K562 (cell line): ENCODE measurements around the gene CCDC183. TPM values are rescaled to one million over a fixed set of nuclear protein-coding genes. Genes with fewer than 3 reads are reported as not detected.
A peak's percentile ranks its signal among the peaks of the same experiment; 100 is the strongest.

Experiments
- ARID3A ChIP-seq: IDR thresholded peaks from 2 replicates; pipeline ENCODE4 v1.6.1; 2012; ENCODE audit warnings: low read depth, low read length, improper control_type of control experiment, borderline replicate concordance
- ARNT ChIP-seq, 2 experiments: fragments of 450-650 bp; IDR thresholded peaks; 2 replicates each; pipeline ENCODE4 v1.6.1; 2016; ENCODE audit warnings: mild to moderate bottlenecking in 1 of 2
- BHLHE40 ChIP-seq: IDR thresholded peaks from 2 replicates; pipeline ENCODE4 v1.6.1; 2011; ENCODE audit warnings: low read length, improper control_type of control experiment
- CBFA2T2 ChIP-seq: fragments of 450-650 bp; conservative IDR thresholded peaks from 2 replicates; pipeline ENCODE4 v1.6.1; 2017; ENCODE audit warnings: mild to moderate bottlenecking
- CBX5 ChIP-seq: IDR thresholded peaks from 2 replicates; pipeline ENCODE4 v1.6.1; 2014; ENCODE audit warnings: low read depth, borderline replicate concordance
- FOS ChIP-seq: IDR thresholded peaks from 3 replicates; pipeline ENCODE4 v1.6.1; 2011; ENCODE audit not compliant: insufficient read length; ENCODE audit errors: extremely low read depth
- HCFC1 ChIP-seq: IDR thresholded peaks from 2 replicates; pipeline ENCODE4 v1.6.1; 2012; ENCODE audit warnings: low read depth, low read length, improper control_type of control experiment
- HDAC3 ChIP-seq: fragments of 450-650 bp; IDR thresholded peaks from 2 replicates; pipeline ENCODE4 v1.6.1; 2018; ENCODE audit warnings: borderline replicate concordance, mild to moderate bottlenecking, moderate library complexity; ENCODE audit not compliant: partially characterized antibody
- HEY1 ChIP-seq: fragments of 250-450 bp; sonication (Bioruptor Pico); IDR thresholded peaks from 2 replicates; pipeline ENCODE4 v1.5.0; 2020; ENCODE audit warnings: mild to moderate bottlenecking, moderate library complexity, borderline replicate concordance
- KHSRP ChIP-seq: fragments of 450-650 bp; IDR thresholded peaks from 2 replicates; pipeline ENCODE4 v1.6.1; 2017
- MAZ ChIP-seq, 2 experiments: fragments of 450-650 bp in 1 of 2; sonication (generic) in 1 of 2; formaldehyde crosslinking; IDR thresholded peaks in 1 of 2; conservative IDR thresholded peaks in 1 of 2; 2 replicates each; pipeline versions ENCODE4 v1.4.0 to v1.5.0; 2020; ENCODE audit warnings: mild to moderate bottlenecking in 1 of 2, missing genetic modification reagents in 1 of 2
- PRPF4 ChIP-seq: fragments of 200-400 bp; formaldehyde crosslinking; IDR thresholded peaks from one replicate; pipeline ENCODE4 v1.6.1; 2017; ENCODE audit warnings: low read length, low read depth, mild to moderate bottlenecking; ENCODE audit not compliant: insufficient read depth, poor library complexity, severe bottlenecking
- RBM22 ChIP-seq: fragments of 200-400 bp; formaldehyde crosslinking; IDR thresholded peaks from 2 replicates; pipeline ENCODE4 v1.6.1; 2018; ENCODE audit warnings: low read length, low read depth; ENCODE audit not compliant: poor library complexity, severe bottlenecking
- SIX5 ChIP-seq, 2 experiments: IDR thresholded peaks; 2 replicates each; pipeline ENCODE4 v1.6.1; 2011; ENCODE audit warnings: low read length in 2 of 2, borderline replicate concordance in 1 of 2, low read depth in 1 of 2, mild to moderate bottlenecking in 1 of 2, moderate library complexity in 1 of 2; ENCODE audit not compliant: insufficient read depth in 1 of 2
- SRF ChIP-seq, 2 experiments: fragments of 250-450, 450-650 bp in 1 of 2; sonication (Bioruptor Pico) in 1 of 2; sonication (generic) in 1 of 2; formaldehyde crosslinking; IDR thresholded peaks; 2 replicates each; pipeline versions ENCODE4 v1.5.0 to v1.5.1; 2020 to 2022; ENCODE audit warnings: mild to moderate bottlenecking in 1 of 2, missing genetic modification reagents in 1 of 2
- THAP12 ChIP-seq: fragments of 250-450 bp; sonication (Bioruptor Pico); IDR thresholded peaks from 2 replicates; pipeline ENCODE4 v1.9.0; 2021; ENCODE audit warnings: mild to moderate bottlenecking, inconsistent platforms
- ZNF124 ChIP-seq: sonication (generic); formaldehyde crosslinking; IDR thresholded peaks from 2 replicates; pipeline ENCODE4 v1.8.1; 2022; ENCODE audit warnings: missing genetic modification reagents
- ZNF217 ChIP-seq: sonication (generic); formaldehyde crosslinking; IDR thresholded peaks from 2 replicates; pipeline ENCODE4 v1.8.0; 2022; ENCODE audit warnings: mild to moderate bottlenecking, missing genetic modification reagents
- ZNF224 ChIP-seq: sonication (generic); formaldehyde crosslinking; IDR thresholded peaks from 2 replicates; pipeline ENCODE4 v1.8.0; 2022; ENCODE audit warnings: mild to moderate bottlenecking, missing genetic modification reagents
- ZNF280A ChIP-seq: fragments of 450-650 bp; IDR thresholded peaks from 2 replicates; pipeline ENCODE4 v1.6.1; 2018; ENCODE audit warnings: mild to moderate bottlenecking, low read depth; ENCODE audit not compliant: partially characterized antibody
- ZNF408 ChIP-seq: fragments of 250-450 bp; sonication (Bioruptor Pico); IDR thresholded peaks from 2 replicates; pipeline ENCODE4 v1.4.0; 2020; ENCODE audit warnings: low read depth, mild to moderate bottlenecking, moderate library complexity
- ZNF695 ChIP-seq: fragments of 450-650 bp; formaldehyde crosslinking; IDR thresholded peaks from 2 replicates; pipeline ENCODE4 v1.4.0; 2020; ENCODE audit warnings: mild to moderate bottlenecking, moderate library complexity
- ZNF696 ChIP-seq: fragments of 250-450 bp; sonication (Bioruptor Pico); conservative IDR thresholded peaks from 2 replicates; pipeline ENCODE4 v1.4.0; 2020; ENCODE audit warnings: mild to moderate bottlenecking, moderate library complexity
- ZNF780A ChIP-seq: fragments of 250-450 bp; sonication (Bioruptor Pico); IDR thresholded peaks from 2 replicates; pipeline ENCODE4 v1.5.0; 2021; ENCODE audit warnings: mild to moderate bottlenecking
- polyA plus RNA-seq, 8 experiments: library from polyadenylated mRNA; depleted of rRNA in 4 of 8; stranded (reverse) in 5 of 8; unstranded in 3 of 8; fragments of >200 nt; fragmentation: Nextera tagmentation in 2 of 8; fragmentation: Illumina TruSeq in 1 of 8; extraction: Ambion mirVana in 2 of 8; extraction: Trizol in 1 of 8; gene quantifications; 2 replicates each; pipeline versions ENCODE4 v1.2.1 to v1.2.3, GENCODE V29; 2011 to 2014; ENCODE audit warnings: inconsistent platforms in 1 of 8, missing spikeins in 1 of 8
- total RNA-seq, 7 experiments: library from RNA; depleted of rRNA in 6 of 7; stranded (reverse); fragments of >200 nt in 6 of 7; fragmentation: Illumina TruSeq in 2 of 7; extraction: Trizol in 2 of 7; gene quantifications; 2 replicates each; pipeline versions ENCODE4 v1.2.1 to v1.2.3, GENCODE V29; 2011 to 2021; ENCODE audit warnings: low replicate concordance in 1 of 7

Gene CCDC183
- total and polyA plus RNA-seq, 9 of the 15 experiments (the other 6 are each of a cell fraction or from before 2014, with no cell fraction given) = 0.21 to 0.60 (median 0.29) TPM; not detected in 4

- TF ChIP-seq SRF (CRISPR knock-in tag; IDR thresholded peaks at IDR 0.05) (no peak), HEY1 (CRISPR knock-in tag) (no peak), PRPF4 (no peak), ZNF780A (CRISPR knock-in tag) (no peak), HDAC3 (no peak), ZNF217 (CRISPR knock-in tag) (no peak), BHLHE40 (no peak), ZNF224 (CRISPR knock-in tag) (no peak), KHSRP (no peak), ZNF696 (CRISPR knock-in tag) (no peak), RBM22 (no peak), SIX5 (IDR thresholded peaks at IDR 0.05; ENCODE audit: borderline replicate concordance in 1 of 2, insufficient read depth in 1 of 2, low read depth in 1 of 2, low read length in 2 of 2) (peak; percentile 68 to 72), CBFA2T2 (peak; percentile 58), THAP12 (CRISPR knock-in tag) (no peak), CBX5 (peak; percentile 91), FOS (peak; percentile 66), ZNF408 (CRISPR knock-in tag) (no peak), ZNF124 (CRISPR knock-in tag) (no peak), ZNF280A (peak; percentile 79), ZNF695 (no peak), HCFC1 (peak; percentile 88), ARNT (IDR thresholded peaks at IDR 0.05) (0 out of 4 replicates have a peak, but pooled peaks of 1 of the 2 experiments have one; percentile 35), ARID3A (no peak), MAZ (CRISPR knock-in tag; conservative IDR thresholded peaks at IDR 0.05 in 1 of 2, IDR thresholded peaks at IDR 0.05 in 1 of 2) (no peak)
These were observed 22.6 kb upstream of the CCDC183 start (continued) for GRCh38 chr9:136773386-136774044.
